Measurements from ENCODE around the gene MARCHF2.

The MARCHF2 gene

GRCh38 chr19:8481616-8482015 is 68.5 kb downstream of the MARCHF2 start:
- no peak for DNase-seq

GRCh38 chr19:8482696-8483095 is 69.6 kb downstream of the MARCHF2 start:
- DNase-seq, result no peak

GRCh38 chr19:8483165-8483564 is 70.1 kb downstream of the MARCHF2 start:
- no peak for DNase-seq

GRCh38 chr19:8484331-8484894 is 71.3 kb downstream of the MARCHF2 start:
- DNase-seq, result no peak

GRCh38 chr19:8485561-8486371 is 72.7 kb downstream of the MARCHF2 start:
- DNase-seq, result no peak

- no peak for DNase-seq
Observed at GRCh38 chr19:8486661-8487136, 73.6 kb downstream of the MARCHF2 start.

GRCh38 chr19:8487137-8487851 is 74.2 kb downstream of the MARCHF2 start:
- peak; percentile 24 to 38 for DNase-seq

GRCh38 chr19:8488365-8488764 is 75.3 kb downstream of the MARCHF2 start:
- no peak for DNase-seq

Data from stimulated activated CD4-positive, alpha-beta T cell treated with anti-CD3 and anti-CD28 coated beads, Interleukin-4, amount 100 ng/mL, for 4 hours (primary cell).